Glomerular visceral epithelial cell (primary cell): ENCODE data around the gene NELFB.

Experiments
- DNase-seq: peaks from one replicate; pipeline ENCODE4 v3.0.0-alpha.2; 2016; ENCODE audit errors: extremely low spot score

The NELFB gene

GRCh38 chr9:137254624-137255447, at the start of gene NELFB:
TSS of gene NELFB (plus strand) at chr9:137255327.
- DNase-seq, result peak; percentile 94

GRCh38 chr9:137206602-137207001, 48.5 kb upstream of the NELFB start:
- no peak for DNase-seq

- DNase-seq, result no peak
These were observed 43.6 kb upstream of the NELFB start for GRCh38 chr9:137211532-137211931.

- no peak for DNase-seq
These were observed 42.6 kb upstream of the NELFB start for GRCh38 chr9:137212520-137212919.

- no peak for DNase-seq
These were observed 41.7 kb upstream of the NELFB start for GRCh38 chr9:137213160-137214060.

GRCh38 chr9:137214620-137215019, 40.5 kb upstream of the NELFB start:
- DNase-seq, result no peak

GRCh38 chr9:137215196-137215986, 39.7 kb upstream of the NELFB start:
- no peak for DNase-seq

- no peak for DNase-seq
These were observed 38.8 kb upstream of the NELFB start for GRCh38 chr9:137216188-137216965.

- no peak for DNase-seq
These were observed 37.6 kb upstream of the NELFB start for GRCh38 chr9:137217276-137218211.

GRCh38 chr9:137218212-137218753, 36.8 kb upstream of the NELFB start:
- DNase-seq, result no peak

GRCh38 chr9:137218754-137219271, 36.3 kb upstream of the NELFB start:
- DNase-seq, result peak; percentile 31

- no peak for DNase-seq
These were observed 35.3 kb upstream of the NELFB start for GRCh38 chr9:137219757-137220316.

- no peak for DNase-seq
These were observed 34.6 kb upstream of the NELFB start for GRCh38 chr9:137220317-137221094.

GRCh38 chr9:137221095-137221505, 34.0 kb upstream of the NELFB start:
- DNase-seq, result no peak

- no peak for DNase-seq
These were observed 33.5 kb upstream of the NELFB start for GRCh38 chr9:137221506-137222111.

- no peak for DNase-seq
These were observed 32.7 kb upstream of the NELFB start, which contains the start of gene RNF208 for GRCh38 chr9:137222190-137223077. TSS of gene RNF208 (minus strand) at chr9:137222240. CDS start at chr9:137221212, 1,028 bp downstream.
